Tibial nerve (tissue), 4 donors: ENCODE measurements around the gene DKK3. TPM values are rescaled to one million over a fixed set of nuclear protein-coding genes. Genes with fewer than 3 reads are reported as not detected.

ENCODE experiments used
- DNase-seq, 2 donors: peaks; one replicate each; pipeline ENCODE4 v3.0.0-alpha.2; 2019; ENCODE audit warnings: low spot score in 2 of 2
- H3K27ac ChIP-seq, 4 donors: fragments of 200-600 bp; sonication (generic) in 3 of 4; one replicate each; pipeline ENCODE4 v1.5.1; 2017 to 2019; ENCODE audit warnings: mild to moderate bottlenecking in 1 of 4
- H3K27me3 ChIP-seq, 2 donors: fragments of 200-600 bp; sonication (generic) in 1 of 2; one replicate each; pipeline versions ENCODE4 v1.5.1 to v1.6.0; 2017 to 2019
- H3K36me3 ChIP-seq, 3 donors: fragments of 200-600 bp; sonication (generic); one replicate each; pipeline ENCODE4 v1.5.1; 2018 to 2019
- H3K4me1 ChIP-seq, 4 donors: fragments of 200-600 bp; sonication (generic) in 3 of 4; one replicate each; pipeline ENCODE4 v1.5.1; 2017 to 2019
- H3K4me3 ChIP-seq, 4 donors: fragments of 200-600 bp; sonication (generic) in 3 of 4; one replicate each; pipeline ENCODE4 v1.5.1; 2017 to 2019; ENCODE audit warnings: mild to moderate bottlenecking in 1 of 4, moderate library complexity in 1 of 4
- H3K9me3 ChIP-seq, 4 donors: fragments of 200-600 bp; sonication (generic) in 3 of 4; one replicate each; pipeline ENCODE4 v1.5.1; 2017 to 2019
- CTCF ChIP-seq, 5 experiments: fragments of 200-600 bp in 3 of 5; fragments of 450-650 bp in 2 of 5; sonication (generic) in 3 of 5; IDR thresholded peaks; one replicate each; pipeline ENCODE4 v1.5.1; 2016 to 2019; ENCODE audit warnings: antibody characterized with exemption in 5 of 5, mild to moderate bottlenecking in 3 of 5, moderate library complexity in 2 of 5
- EP300 ChIP-seq, 2 donors: sonication (generic); formaldehyde crosslinking; IDR thresholded peaks; one replicate each; pipeline ENCODE4 v1.6.1; 2017; ENCODE audit warnings: antibody characterized with exemption in 2 of 2, mild to moderate bottlenecking in 1 of 2
- POLR2A ChIP-seq, 2 donors: fragments of 450-650 bp; IDR thresholded peaks; one replicate each; pipeline ENCODE4 v1.6.1; 2017; ENCODE audit warnings: antibody characterized with exemption in 2 of 2, mild to moderate bottlenecking in 2 of 2, moderate library complexity in 2 of 2
- WGBS, 2 donors: methylation state at CpG; one replicate each; pipeline ENCODE4 v1.1.5; 2018; 5-methylcytosine and 5-hydroxymethylcytosine counted together
- total RNA-seq, 4 donors: library from RNA; depleted of rRNA; stranded (reverse); fragments of >200 nt; gene quantifications; one replicate each; pipeline ENCODE4 v1.1.0, GENCODE V29; 2016

The DKK3 gene
- total RNA-seq, 4 donors from 2014 or later, result 192 to 446 (median 254) TPM

- peaks cover 5 to 89% (median 57%) of the 10 kb centered on the region in 4 donors for H3K4me1 ChIP-seq
These were observed 30.3 kb downstream of the DKK3 start for GRCh38 chr11:11978098-11978637.

GRCh38 chr11:11977206-11977938 is 31.1 kb downstream of the DKK3 start:
- H3K27me3 ChIP-seq, result no peaks in the 10 kb centered on the region
- peak; percentile 60 to 74 for DNase-seq
- H3K4me1 ChIP-seq, result peaks cover 5 to 89% (median 62%) of the 10 kb centered on the region in 4 donors
- no peak overlapping the region for H3K4me3 ChIP-seq
- H3K36me3 ChIP-seq, result no peaks in the 10 kb centered on the region
- no peak for TF ChIP-seq EP300 (IDR thresholded peaks at IDR 0.05)
- TF ChIP-seq POLR2A (IDR thresholded peaks at IDR 0.05), result no peak
- TF ChIP-seq CTCF (IDR thresholded peaks at IDR 0.05), result no peak
- no peaks in the 10 kb centered on the region for H3K9me3 ChIP-seq
- 28 to 33% methylated on average over 7 to 10 of the region's 10 CpGs for WGBS, 2 donors
- H3K27ac ChIP-seq, result peak overlapping the region; percentile 24 to 86 (median 56)

More at GRCh38 chr11:11978098-11978637, 30.3 kb downstream of the DKK3 start:
- no peak for TF ChIP-seq EP300 (IDR thresholded peaks at IDR 0.05)
- TF ChIP-seq POLR2A (IDR thresholded peaks at IDR 0.05), result no peak
- TF ChIP-seq CTCF (IDR thresholded peaks at IDR 0.05), result no peak
- Histone ChIP-seq H3K4me3 (no peak overlapping the region), H3K36me3 (no peaks in the 10 kb centered on the region), H3K27ac (peak overlapping the region in 3 of 4 donors; percentile 57 to 86 (median 81)), H3K9me3 (no peaks in the 10 kb centered on the region), H3K27me3 (no peaks in the 10 kb centered on the region)
- no peak for DNase-seq
- WGBS, 2 donors, result 85 to 87% methylated on average over 4 of the region's 4 CpGs

- no peak for TF ChIP-seq CTCF (IDR thresholded peaks at IDR 0.05)
- TF ChIP-seq EP300 (IDR thresholded peaks at IDR 0.05), result no peak
- TF ChIP-seq POLR2A (IDR thresholded peaks at IDR 0.05), result no peak
- Histone ChIP-seq H3K4me3 (no peak overlapping the region), H3K27ac (peak overlapping the region; percentile 24 to 86 (median 56)), H3K27me3 (no peaks in the 10 kb centered on the region), H3K9me3 (no peaks in the 10 kb centered on the region), H3K4me1 (peaks cover 5 to 89% (median 65%) of the 10 kb centered on the region in 4 donors), H3K36me3 (no peaks in the 10 kb centered on the region)
- 42 to 56% methylated on average over 6 of the region's 6 CpGs for WGBS, 2 donors
- no peak for DNase-seq
These were observed 31.8 kb downstream of the DKK3 start for GRCh38 chr11:11976481-11977127.

- peaks cover 5 to 100% (median 69%) of the 10 kb centered on the region in 4 donors for H3K4me1 ChIP-seq
- peak overlapping the region in 3 of 4 donors; percentile 22 to 86 (median 85) for H3K27ac ChIP-seq
- DNase-seq, result no peak
- H3K36me3 ChIP-seq, result no peaks in the 10 kb centered on the region
- no peaks in the 10 kb centered on the region for H3K27me3 ChIP-seq
- TF ChIP-seq POLR2A (IDR thresholded peaks at IDR 0.05), result no peak
- no peak for TF ChIP-seq EP300 (IDR thresholded peaks at IDR 0.05)
- TF ChIP-seq CTCF (IDR thresholded peaks at IDR 0.05), result no peak
- 79 to 80% methylated on average over 11 of the region's 11 CpGs for WGBS, 2 donors
- H3K9me3 ChIP-seq, result no peaks in the 10 kb centered on the region
- no peak overlapping the region for H3K4me3 ChIP-seq
These were observed 33.0 kb downstream of the DKK3 start for GRCh38 chr11:11975201-11976092.
